HG03060 (cell line): ENCODE results near the gene KRT28.

Experiments
- ATAC-seq: cut with Tn5 transposase; IDR thresholded peaks from one replicate; pipeline ENCODE4 v1.9.1; 2021; ENCODE audit warnings: low read depth, moderate number of reproducible peaks; ENCODE audit not compliant: unreplicated experiment

Gene KRT28

GRCh38 chr17:40799859-40800258 lies at the start of gene KRT28:
Gene KRT28 (minus strand): TSS chr17:40799959. CDS start chr17:40799893, 66 bp downstream.
- no peak for ATAC-seq

GRCh38 chr17:40848583-40849235 lies 49.0 kb upstream of the KRT28 start:
- ATAC-seq, result no peak

- no peak for ATAC-seq
Measured at GRCh38 chr17:40846515-40847144, 46.9 kb upstream of the KRT28 start.

GRCh38 chr17:40844671-40845107 lies 44.9 kb upstream of the KRT28 start:
- no peak for ATAC-seq

- no peak for ATAC-seq
Measured at GRCh38 chr17:40843242-40843641, 43.5 kb upstream of the KRT28 start.

- ATAC-seq, result no peak
Measured at GRCh38 chr17:40841246-40841645, 41.5 kb upstream of the KRT28 start.

- no peak for ATAC-seq
Measured at GRCh38 chr17:40839194-40839593, 39.4 kb upstream of the KRT28 start.

GRCh38 chr17:40836020-40836419 lies 36.3 kb upstream of the KRT28 start:
- no peak for ATAC-seq

GRCh38 chr17:40833882-40834281 lies 34.1 kb upstream of the KRT28 start:
- ATAC-seq, result no peak

GRCh38 chr17:40832840-40833239 lies 33.1 kb upstream of the KRT28 start:
- no peak for ATAC-seq

- ATAC-seq, result no peak
Measured at GRCh38 chr17:40830085-40830776, 30.5 kb upstream of the KRT28 start.

- no peak for ATAC-seq
Measured at GRCh38 chr17:40828454-40829044, 28.8 kb upstream of the KRT28 start.

- ATAC-seq, result no peak
Measured at GRCh38 chr17:40827746-40828453, 28.1 kb upstream of the KRT28 start.

GRCh38 chr17:40825599-40825998 lies 25.8 kb upstream of the KRT28 start:
- no peak for ATAC-seq

- no peak for ATAC-seq
Measured at GRCh38 chr17:40824015-40824832, 24.5 kb upstream of the KRT28 start.

- ATAC-seq, result no peak
Measured at GRCh38 chr17:40822132-40822812, 22.5 kb upstream of the KRT28 start, which contains the start of gene KRT10. Gene KRT10 (minus strand): TSS chr17:40822614. CDS start chr17:40822585, 29 bp downstream.

GRCh38 chr17:40821536-40821935 lies 21.8 kb upstream of the KRT28 start:
- ATAC-seq, result no peak

- no peak for ATAC-seq
Measured at GRCh38 chr17:40820228-40820838, 20.6 kb upstream of the KRT28 start.
